Stimulated activated naive CD8-positive, alpha-beta T cell treated with anti-CD3 and anti-CD28 coated beads, Interleukin-15, Interleukin-2, amounts not matched to agents 100 U/mL and 50 U/mL, for 24 hours (primary cell): Measurements from ENCODE around the gene GRAMD4.
A peak's percentile ranks its signal among the peaks of the same experiment; 100 is the strongest.

Experiments
- ATAC-seq: fragments of 150-1000 bp; cut with Tn5 transposase; one replicate; pipeline ENCODE4 v1.10.0; 2021
- DNase-seq: peaks from one replicate; pipeline ENCODE4 v3.0.0; 2021

Gene GRAMD4

GRCh38 chr22:46693634-46694415 lies 73.6 kb downstream of the GRAMD4 start:
- ATAC-seq = no peak
- DNase-seq = no peak

DNA sequence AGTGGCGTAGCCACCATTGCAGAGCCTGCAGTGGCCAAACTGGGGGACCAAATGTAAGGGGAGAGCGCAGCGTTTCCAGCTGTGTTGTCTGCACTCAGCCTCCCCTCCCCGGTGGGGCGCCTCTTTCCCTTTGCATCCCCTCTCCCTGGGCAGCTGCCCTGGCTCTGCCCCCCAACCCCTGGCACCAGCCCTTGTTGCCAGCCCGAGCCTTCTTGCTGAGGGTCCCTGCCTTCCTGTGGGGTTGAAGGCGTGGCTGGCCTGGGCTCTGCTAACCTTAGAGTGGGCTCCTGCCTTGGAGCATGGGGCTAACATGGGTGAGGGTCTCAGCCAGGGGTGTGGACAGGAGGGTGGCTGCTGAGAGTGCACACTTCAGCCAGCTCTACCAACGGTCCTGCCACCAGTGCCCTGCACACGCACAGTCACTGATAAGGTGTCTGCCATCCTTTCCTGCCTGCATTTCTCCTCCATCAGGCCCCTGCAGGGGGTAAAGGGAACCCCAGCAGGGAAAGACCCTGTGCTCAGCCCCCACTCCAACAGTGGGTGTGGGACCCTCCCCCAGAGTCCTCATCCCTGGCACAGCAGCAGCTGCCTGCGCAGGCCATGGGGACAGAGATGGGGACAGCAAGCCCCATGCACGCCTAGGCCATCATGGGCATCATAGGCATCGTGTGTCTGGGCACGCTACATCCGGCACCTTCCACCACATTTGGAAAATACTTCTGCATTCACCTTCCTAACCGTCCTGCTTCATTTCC lies 74.4 kb downstream of the GRAMD4 start:
- DNase-seq (no peak), ATAC-seq (no peak)

DNA sequence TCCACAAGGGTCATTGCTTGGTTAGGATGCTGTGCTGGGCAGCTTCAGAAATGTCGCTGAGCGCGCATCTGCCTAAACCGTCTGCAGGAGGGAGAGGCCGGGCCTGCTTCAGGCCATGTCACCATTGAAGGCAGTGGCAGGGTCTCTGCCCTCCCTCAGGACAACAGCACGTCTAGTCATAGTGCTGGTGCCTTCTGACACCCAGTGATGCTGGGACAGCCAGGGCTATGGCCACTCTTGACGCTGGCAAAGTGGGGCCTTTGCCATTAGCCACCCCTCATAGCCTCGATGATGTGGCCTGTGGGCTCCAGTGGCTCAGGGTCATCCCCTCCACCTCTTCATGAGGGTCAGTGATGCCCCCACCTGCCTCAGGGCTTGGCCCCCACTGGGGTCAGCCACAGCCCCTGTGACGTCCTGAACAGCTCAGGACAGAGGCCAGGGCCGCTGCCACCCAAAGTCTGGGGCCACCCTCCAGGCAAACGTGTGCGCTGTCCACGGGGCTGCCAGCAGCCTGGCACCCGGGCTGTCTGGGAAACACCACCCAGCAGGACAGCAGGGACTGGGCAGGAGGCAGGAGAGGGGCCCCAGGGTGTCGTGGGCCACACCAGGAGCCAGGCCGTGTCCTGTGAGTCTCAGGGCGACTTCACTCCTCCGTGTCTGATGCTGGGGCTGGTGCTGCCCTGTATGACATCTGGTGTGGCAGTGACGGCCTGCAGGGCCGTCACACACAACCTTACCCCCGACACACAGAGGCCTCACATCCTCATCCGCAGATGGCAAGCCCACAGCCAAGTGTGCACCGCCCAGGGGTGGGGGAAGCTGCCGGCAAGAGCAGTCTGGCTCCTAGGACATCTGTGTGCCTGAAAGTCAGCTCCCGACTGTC lies 75.4 kb downstream of the GRAMD4 start:
- DNase-seq (no peak), ATAC-seq (peak; percentile 11)

DNA sequence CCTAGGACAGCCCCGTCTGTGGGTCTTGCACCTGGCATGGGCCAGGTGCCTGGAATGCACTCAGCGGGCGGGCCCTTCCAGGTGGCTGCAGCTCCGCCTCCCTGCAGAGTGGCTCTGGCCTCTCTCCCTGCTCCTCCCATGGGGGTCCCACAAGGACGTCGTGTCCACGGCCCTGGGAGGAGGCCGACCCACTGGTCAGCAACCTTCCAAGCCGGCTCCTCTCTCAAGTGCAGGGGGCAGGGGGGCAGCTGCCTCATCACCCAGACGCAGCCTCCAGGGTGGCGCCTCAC lies 76.0 kb downstream of the GRAMD4 start:
- no peak for ATAC-seq
- DNase-seq = no peak

DNA sequence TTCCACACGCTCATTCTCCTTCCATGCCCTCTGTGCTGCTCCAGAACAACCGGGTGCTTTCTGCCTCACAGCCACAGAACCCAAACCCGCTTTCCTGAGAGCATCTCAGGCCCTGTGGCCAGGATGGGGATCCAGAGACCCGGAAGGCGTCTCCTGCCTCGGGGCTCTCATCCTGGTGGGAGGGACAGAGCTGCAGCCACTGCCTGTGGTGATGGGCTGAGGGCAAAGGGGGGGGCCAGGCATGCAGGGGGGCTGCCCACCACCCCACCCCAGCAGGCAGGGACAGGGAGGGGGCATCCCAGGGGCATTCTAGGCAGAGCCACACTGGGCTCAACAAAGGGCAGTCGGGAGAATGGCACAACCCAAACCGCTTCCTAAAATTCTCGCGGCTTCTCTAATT lies 76.4 kb downstream of the GRAMD4 start:
- no peak for DNase-seq
- no peak for ATAC-seq

DNA sequence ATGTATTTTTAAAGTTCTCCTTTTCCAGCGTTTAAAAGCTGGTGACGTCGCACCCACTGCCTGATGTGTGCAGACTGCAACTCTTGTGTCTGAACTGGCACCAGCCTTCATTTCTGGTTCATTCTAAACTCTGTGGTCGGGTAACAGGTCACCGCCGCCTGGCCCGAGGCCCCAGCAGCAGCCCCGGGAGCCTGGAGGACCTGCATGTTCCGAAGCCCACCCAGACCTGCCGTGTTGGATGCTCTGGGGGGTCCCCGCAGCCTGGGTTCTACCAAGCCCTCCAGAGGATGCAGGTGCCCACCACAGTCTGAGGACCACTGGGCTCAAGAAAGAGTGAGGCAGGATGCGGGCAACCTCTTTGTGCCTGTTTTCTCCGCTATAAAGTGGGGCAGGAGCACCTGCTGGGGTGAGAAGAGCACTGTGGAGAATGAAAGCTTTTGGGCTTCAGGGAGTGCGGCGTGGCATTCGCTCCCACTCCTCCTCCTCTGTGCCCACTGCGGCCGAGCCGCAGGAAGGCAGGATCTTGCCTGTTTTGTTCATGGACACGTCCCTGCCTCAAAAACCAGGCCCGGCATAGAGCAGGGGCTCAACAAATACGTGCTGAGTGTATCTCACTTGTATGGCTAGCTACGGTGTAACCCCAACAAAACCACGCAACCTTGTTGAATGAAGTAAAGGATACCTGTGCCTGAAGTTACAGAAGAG lies 77.8 kb downstream of the GRAMD4 start:
- no peak for DNase-seq
- no peak for ATAC-seq

GRCh38 chr22:46699091-46699490 lies 78.9 kb downstream of the GRAMD4 start:
- ATAC-seq (no peak), DNase-seq (no peak)

DNA sequence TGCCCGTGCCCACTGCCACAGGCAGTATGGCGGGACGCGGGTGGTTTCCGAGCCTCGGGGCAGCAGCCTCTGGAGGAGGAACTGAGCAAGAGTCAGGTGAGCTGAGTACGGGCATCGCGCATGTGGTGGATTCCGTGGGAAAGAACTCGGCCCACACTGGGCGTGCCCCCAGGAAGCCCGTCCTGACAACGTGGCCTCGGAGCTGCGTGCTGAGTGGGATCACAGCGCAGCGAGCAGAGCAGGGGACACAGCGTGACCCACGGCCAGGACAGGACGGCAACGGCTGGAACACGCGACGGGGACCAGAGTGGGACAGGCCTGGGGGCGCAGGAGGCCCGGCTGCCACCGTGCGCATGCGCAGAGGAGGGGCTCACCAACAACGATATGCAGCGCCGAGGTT lies 81.1 kb downstream of the GRAMD4 start:
- DNase-seq (no peak), ATAC-seq (no peak)

GRCh38 chr22:46703171-46703995 lies 83.2 kb downstream of the GRAMD4 start:
- DNase-seq (no peak), ATAC-seq (no peak)

GRCh38 chr22:46703996-46704370 lies 83.8 kb downstream of the GRAMD4 start:
- no peak for ATAC-seq
- DNase-seq = no peak

DNA sequence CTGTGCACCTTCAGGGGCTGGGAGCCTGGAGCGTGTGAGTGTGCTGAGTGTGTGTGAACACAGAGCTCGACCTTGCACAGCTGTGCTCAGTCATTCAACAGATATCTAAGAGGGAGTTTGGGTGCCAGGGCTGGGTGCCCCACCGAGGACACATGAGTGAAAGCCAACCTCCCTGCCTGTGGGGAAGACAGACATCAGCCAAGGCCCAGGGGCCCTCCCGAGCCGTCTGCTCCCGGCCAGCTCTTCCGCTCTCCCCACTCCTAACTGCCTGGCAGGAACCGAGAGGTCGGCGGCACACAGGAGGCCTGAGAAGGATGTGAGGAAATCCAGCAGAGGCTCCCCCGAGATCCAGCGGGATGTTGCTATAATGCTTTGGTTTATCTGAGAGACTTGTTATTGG lies 85.9 kb downstream of the GRAMD4 start:
- no peak for ATAC-seq
- no peak for DNase-seq

- no peak for DNase-seq
- no peak for ATAC-seq
These were observed 87.1 kb downstream of the GRAMD4 start for GRCh38 chr22:46707305-46707704.

DNA sequence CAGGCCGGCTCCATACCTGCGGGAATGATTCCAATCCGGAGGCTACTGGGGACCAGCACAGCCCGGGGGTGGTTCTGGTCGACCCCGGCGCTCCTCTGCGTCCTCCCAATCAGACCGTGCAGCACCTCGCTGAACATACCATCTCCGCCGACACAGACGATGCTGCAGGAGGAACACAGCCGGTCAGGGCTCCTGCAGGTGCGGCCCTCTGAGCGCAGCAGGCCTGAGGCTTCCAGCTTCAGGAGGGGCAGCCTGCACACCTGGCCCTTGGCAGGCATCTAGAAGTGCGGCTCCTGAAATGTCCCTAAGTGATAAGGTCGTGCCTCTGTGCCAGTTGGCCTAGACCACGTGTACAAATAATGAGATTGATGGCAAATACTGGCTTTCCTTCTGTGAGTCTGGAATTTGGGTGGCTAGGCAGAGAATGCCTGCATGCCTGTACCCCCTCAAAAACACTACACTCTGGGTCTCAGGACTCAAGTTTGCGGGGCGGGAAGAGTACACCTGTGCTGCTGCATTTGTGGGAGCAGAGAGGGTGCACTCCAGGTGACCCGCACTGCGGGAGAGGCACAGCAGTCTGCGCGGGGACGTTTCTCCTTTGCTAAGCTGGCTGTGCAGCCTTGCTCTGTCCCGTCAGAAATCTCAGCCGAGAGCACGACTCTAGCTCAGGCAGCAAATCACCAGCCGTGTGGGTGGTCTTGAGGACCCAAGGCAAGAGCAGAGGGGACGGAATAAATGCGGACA lies 87.8 kb downstream of the GRAMD4 start:
- no peak for DNase-seq
- ATAC-seq = no peak

GRCh38 chr22:46708766-46709330 lies 88.7 kb downstream of the GRAMD4 start:
- DNase-seq (no peak), ATAC-seq (no peak)

GRCh38 chr22:46710806-46711205 lies 90.6 kb downstream of the GRAMD4 start:
- ATAC-seq = no peak

DNA sequence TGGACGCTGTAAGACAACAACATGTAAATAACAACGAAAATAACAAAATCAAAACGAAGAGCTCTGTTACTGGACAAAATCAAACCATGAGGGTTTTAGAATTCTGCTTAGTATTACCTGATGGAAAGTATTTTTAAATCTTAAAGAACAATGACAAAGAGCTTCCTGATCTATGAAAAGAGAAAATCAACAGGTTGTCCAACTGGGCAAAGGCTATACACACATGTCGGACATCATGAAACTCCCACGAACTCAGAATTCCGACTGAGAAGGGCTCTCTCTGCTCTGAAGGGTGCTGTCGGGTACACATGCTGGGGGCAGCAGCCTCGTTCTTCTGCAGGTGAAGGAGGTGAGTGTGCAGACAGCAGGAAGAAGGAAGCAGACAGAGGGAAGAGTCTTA lies 92.1 kb downstream of the GRAMD4 start:
- ATAC-seq = no peak
- DNase-seq = no peak

More at GRCh38 chr22:46710806-46711205, 90.6 kb downstream of the GRAMD4 start:
- DNase-seq = no peak

DNA sequence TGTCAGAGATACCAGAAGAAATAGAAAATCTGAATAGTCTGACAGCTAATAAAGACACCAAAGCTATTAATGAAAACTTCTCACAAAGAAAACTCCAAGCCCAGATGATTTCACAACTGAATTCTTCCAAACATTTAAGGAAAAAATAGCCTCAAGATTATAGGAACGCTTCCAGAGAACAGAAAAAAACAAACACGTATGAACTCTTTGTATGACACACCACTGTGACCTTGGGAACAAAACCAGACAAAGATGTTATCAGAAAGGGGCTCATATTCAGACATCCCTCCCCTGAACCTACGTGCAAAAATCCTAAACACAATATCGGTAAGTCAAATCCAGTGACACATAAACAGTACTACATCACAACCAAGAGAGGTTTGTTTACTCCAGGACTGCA lies 94.4 kb downstream of the GRAMD4 start:
- no peak for ATAC-seq
- DNase-seq = no peak

- DNase-seq (no peak), ATAC-seq (no peak)
These were observed 99.7 kb downstream of the GRAMD4 start for GRCh38 chr22:46719921-46720320.

GRCh38 chr22:46721501-46722085 lies 101.4 kb downstream of the GRAMD4 start:
- DNase-seq (no peak), ATAC-seq (no peak)

- no peak for DNase-seq
- no peak for ATAC-seq
These were observed 103.7 kb downstream of the GRAMD4 start for GRCh38 chr22:46723882-46724281.
